NT2/D1 (cell line): ENCODE measurements around the gene ANK3.

Experiments used
- DNase-seq: peaks from one replicate; pipeline ENCODE4 v3.0.0-alpha.2; 2011; ENCODE audit warnings: low read depth, low spot score
- H3K27me3 ChIP-seq: 2 replicates; pipeline ENCODE4 v1.6.0; 2011; ENCODE audit warnings: mild to moderate bottlenecking; ENCODE audit not compliant: insufficient read length, insufficient read depth
- H3K36me3 ChIP-seq: 2 replicates; pipeline ENCODE4 v1.6.1; 2011; ENCODE audit warnings: mild to moderate bottlenecking, low read length, mixed read lengths; ENCODE audit not compliant: insufficient read depth, insufficient read length
- H3K4me1 ChIP-seq: 2 replicates; pipeline ENCODE4 v1.5.1; 2011; ENCODE audit not compliant: insufficient read depth, insufficient read length
- H3K4me3 ChIP-seq: 2 replicates; pipeline ENCODE4 v1.5.1; 2011; ENCODE audit warnings: low read depth; ENCODE audit not compliant: insufficient read length
- H3K9ac ChIP-seq: 2 replicates; pipeline ENCODE4 v1.6.0; 2011; ENCODE audit warnings: low read depth; ENCODE audit not compliant: insufficient read length
- H3K9me3 ChIP-seq: 2 replicates; pipeline ENCODE4 v1.5.1; 2011; ENCODE audit warnings: mild to moderate bottlenecking, low read length; ENCODE audit not compliant: insufficient read depth
- SUZ12 ChIP-seq: IDR thresholded peaks from 2 replicates; pipeline ENCODE4 v1.6.1; 2011; ENCODE audit not compliant: insufficient read length, insufficient read depth; ENCODE audit errors: extremely low read depth
- YY1 ChIP-seq: IDR thresholded peaks from 2 replicates; pipeline ENCODE4 v1.6.1; 2011; ENCODE audit not compliant: insufficient read length, insufficient read depth
- ZNF274 ChIP-seq: IDR thresholded peaks from 2 replicates; pipeline ENCODE4 v1.6.1; 2011; ENCODE audit warnings: mild to moderate bottlenecking, low read depth, low read length

ANK3 gene

DNA sequence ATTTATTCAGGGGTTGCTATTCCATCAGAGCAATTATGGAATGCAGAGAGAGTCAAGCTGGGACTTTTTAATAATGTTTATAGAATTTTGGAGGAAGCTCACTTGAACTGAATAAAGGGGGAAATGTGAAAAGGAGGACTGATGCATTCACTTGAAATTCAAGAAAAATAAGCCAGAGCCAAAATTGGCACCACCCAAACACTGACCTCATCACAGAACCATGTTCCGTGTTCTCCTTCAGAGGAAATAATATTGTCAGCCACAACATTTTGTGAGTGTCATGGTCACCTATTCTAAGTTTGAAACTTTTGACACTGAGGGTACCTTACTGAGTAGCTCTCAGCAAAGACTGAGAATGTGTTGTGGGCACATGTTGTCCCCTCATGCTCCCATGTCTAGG lies 207.0 kb downstream of the ANK3 start:
- H3K9me3 ChIP-seq = no peaks in the 10 kb centered on the region
- no peak for DNase-seq

DNA sequence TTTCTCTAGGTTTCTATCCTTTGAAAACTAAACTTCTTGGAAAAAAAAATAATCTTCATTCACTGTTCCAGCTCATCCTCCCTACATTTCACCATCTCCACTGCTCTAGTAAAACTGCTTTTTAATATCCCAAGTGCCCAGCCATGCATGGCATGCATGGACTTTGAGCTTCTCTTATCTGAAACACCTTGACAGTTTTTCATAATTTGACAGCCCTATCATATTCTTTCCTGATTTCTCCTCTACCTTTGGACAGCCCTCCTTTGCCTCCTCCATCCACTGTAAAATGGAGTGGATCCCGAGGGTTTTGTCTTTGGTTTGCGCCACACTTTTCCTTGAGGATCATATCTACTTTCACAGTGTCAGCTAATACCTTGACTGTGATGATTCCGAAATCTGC lies 212.8 kb downstream of the ANK3 start:
- H3K4me1 ChIP-seq = no peaks in the 10 kb centered on the region
- H3K9me3 ChIP-seq = no peaks in the 10 kb centered on the region
- H3K36me3 ChIP-seq = no peaks in the 10 kb centered on the region
- no peak overlapping the region for H3K4me3 ChIP-seq
- TF ChIP-seq YY1 = no peak
- TF ChIP-seq SUZ12 = no peak
- TF ChIP-seq ZNF274 = no peak
- no peak overlapping the region for H3K9ac ChIP-seq
- H3K27me3 ChIP-seq = no peaks in the 10 kb centered on the region
- no peak for DNase-seq

More for the DNA sequence above, 207.0 kb downstream of the ANK3 start:
- no peaks in the 10 kb centered on the region for H3K36me3 ChIP-seq
- no peaks in the 10 kb centered on the region for H3K27me3 ChIP-seq
- no peak for TF ChIP-seq ZNF274
- no peak for TF ChIP-seq SUZ12
- no peak for TF ChIP-seq YY1
- H3K4me1 ChIP-seq = no peaks in the 10 kb centered on the region
- H3K4me3 ChIP-seq = no peak overlapping the region
- H3K9ac ChIP-seq = no peak overlapping the region

DNA sequence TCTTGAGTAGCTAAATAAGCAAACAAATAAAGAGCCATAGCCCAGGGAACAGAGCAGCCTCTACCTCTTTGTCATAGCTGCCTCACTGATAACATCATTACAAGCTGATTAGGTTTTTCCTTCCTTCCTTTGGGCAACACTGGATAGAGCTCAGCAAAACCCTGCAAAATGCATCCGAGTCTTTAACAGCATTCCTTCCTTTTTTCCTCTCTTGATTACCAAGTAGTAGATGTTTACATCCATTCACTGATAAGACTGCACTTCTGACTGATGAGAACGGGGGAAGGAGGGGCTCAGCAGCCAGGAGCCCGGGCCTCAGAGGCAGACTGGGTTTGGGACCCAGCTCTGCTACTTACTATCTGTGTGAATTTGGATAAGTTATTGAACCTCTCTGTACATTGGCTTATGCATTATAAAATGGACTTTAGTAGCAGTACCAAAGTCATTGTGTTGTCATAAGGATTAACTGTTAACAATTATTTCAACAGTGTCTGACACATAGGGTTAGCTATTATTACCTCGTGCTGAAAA lies 214.2 kb downstream of the ANK3 start:
- H3K9ac ChIP-seq = no peak overlapping the region
- TF ChIP-seq ZNF274 = no peak
- no peak for TF ChIP-seq SUZ12
- TF ChIP-seq YY1 = no peak
- H3K27me3 ChIP-seq = no peaks in the 10 kb centered on the region
- H3K9me3 ChIP-seq = no peaks in the 10 kb centered on the region
- no peak for DNase-seq
- H3K4me3 ChIP-seq = no peak overlapping the region
- H3K4me1 ChIP-seq = no peaks in the 10 kb centered on the region
- no peaks in the 10 kb centered on the region for H3K36me3 ChIP-seq

GRCh38 chr10:60172363-60172990 lies 217.2 kb downstream of the ANK3 start:
- no peaks in the 10 kb centered on the region for H3K27me3 ChIP-seq
- no peaks in the 10 kb centered on the region for H3K9me3 ChIP-seq
- TF ChIP-seq YY1 = no peak
- no peak for TF ChIP-seq ZNF274
- no peak for TF ChIP-seq SUZ12
- H3K4me1 ChIP-seq = no peaks in the 10 kb centered on the region
- no peak overlapping the region for H3K4me3 ChIP-seq
- no peaks in the 10 kb centered on the region for H3K36me3 ChIP-seq
- no peak overlapping the region for H3K9ac ChIP-seq
- no peak for DNase-seq

GRCh38 chr10:60171436-60172013 lies 218.2 kb downstream of the ANK3 start:
- Histone ChIP-seq H3K4me1 (no peaks in the 10 kb centered on the region), H3K36me3 (no peaks in the 10 kb centered on the region), H3K9me3 (no peaks in the 10 kb centered on the region), H3K4me3 (no peak overlapping the region), H3K27me3 (no peaks in the 10 kb centered on the region), H3K9ac (no peak overlapping the region)
- DNase-seq = no peak
- TF ChIP-seq YY1 = no peak
- no peak for TF ChIP-seq ZNF274
- no peak for TF ChIP-seq SUZ12

DNA sequence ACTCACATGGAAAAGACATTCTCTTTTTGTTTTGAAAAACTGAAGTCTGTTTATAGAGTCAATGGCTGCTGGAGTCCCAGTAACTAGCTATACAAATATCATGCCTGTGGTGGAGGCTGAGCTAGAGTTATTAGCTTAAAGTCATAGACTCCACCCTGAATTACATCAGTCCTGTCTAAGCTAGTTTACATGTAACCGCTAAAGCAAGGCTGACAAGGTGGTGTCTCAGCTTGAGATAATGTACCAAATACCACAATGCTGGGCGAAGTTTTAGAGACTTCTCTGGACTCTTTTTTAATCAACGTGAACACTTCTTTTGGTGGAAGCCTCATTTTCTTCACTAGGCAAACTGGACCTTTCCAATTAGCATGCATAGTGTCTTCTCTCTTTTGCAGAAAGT lies 219.4 kb downstream of the ANK3 start:
- H3K4me1 ChIP-seq = no peaks in the 10 kb centered on the region
- no peaks in the 10 kb centered on the region for H3K36me3 ChIP-seq
- H3K9me3 ChIP-seq = no peaks in the 10 kb centered on the region
- H3K4me3 ChIP-seq = no peak overlapping the region
- no peaks in the 10 kb centered on the region for H3K27me3 ChIP-seq
- TF ChIP-seq YY1 (no peak), ZNF274 (no peak), SUZ12 (no peak)
- H3K9ac ChIP-seq = no peak overlapping the region
- no peak for DNase-seq

GRCh38 chr10:60169111-60169510 lies 220.6 kb downstream of the ANK3 start:
- Histone ChIP-seq H3K36me3 (no peaks in the 10 kb centered on the region), H3K27me3 (no peaks in the 10 kb centered on the region), H3K4me3 (no peak overlapping the region), H3K9ac (no peak overlapping the region), H3K4me1 (no peaks in the 10 kb centered on the region), H3K9me3 (no peaks in the 10 kb centered on the region)
- TF ChIP-seq ZNF274 = no peak
- TF ChIP-seq SUZ12 = no peak
- no peak for TF ChIP-seq YY1
- no peak for DNase-seq
